Measurements from ENCODE around the gene OLA1.

OLA1 gene

DNA sequence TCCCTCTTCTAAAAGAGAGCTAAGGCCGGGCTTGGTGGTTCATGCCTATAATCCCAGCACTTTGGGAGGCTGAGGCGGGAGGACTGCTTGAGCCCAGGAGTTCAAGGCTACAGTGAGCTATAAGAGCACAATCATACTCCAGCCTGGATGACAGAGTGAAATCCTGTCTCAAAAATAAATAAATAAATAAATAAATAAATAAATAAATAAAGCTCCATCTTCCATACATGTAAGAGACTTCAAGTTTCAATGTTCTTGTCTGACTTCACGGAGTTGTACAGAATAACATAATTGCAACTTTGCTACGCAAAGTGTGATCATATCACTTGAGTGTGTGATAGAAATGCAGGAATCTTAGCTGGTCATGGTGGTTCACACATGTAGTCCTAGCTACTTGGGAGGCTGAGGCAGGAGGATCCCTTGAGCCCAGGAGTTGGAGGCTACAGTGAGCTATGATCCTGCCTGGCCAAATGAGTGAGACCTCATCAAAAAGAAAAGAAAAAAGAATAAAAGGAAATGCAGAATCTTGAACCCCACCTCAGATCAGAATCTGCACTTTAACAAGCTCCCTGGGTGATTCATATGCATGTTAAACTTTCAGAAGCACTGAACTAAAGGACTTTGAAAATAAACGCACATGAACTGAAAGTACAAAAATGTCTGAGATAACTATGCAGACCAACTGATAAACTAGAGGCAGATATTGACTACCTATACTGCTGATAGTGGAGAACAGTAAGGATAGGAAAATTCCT is 159.4 kb downstream of the OLA1 start:
- Histone ChIP-seq H3K27ac (replicated peaks) (no peak overlapping the region), H3K27me3 (ENCODE audit: insufficient read depth, poor library complexity, severe bottlenecking) (no peaks in the 10 kb centered on the region), H3K4me3 (replicated peaks; ENCODE audit: insufficient read depth, low read length) (no peak overlapping the region)
- no peak for DNase-seq (ENCODE audit: low read depth in 1 of 2, low spot score in 1 of 2)
- TF ChIP-seq, protein P1, sequence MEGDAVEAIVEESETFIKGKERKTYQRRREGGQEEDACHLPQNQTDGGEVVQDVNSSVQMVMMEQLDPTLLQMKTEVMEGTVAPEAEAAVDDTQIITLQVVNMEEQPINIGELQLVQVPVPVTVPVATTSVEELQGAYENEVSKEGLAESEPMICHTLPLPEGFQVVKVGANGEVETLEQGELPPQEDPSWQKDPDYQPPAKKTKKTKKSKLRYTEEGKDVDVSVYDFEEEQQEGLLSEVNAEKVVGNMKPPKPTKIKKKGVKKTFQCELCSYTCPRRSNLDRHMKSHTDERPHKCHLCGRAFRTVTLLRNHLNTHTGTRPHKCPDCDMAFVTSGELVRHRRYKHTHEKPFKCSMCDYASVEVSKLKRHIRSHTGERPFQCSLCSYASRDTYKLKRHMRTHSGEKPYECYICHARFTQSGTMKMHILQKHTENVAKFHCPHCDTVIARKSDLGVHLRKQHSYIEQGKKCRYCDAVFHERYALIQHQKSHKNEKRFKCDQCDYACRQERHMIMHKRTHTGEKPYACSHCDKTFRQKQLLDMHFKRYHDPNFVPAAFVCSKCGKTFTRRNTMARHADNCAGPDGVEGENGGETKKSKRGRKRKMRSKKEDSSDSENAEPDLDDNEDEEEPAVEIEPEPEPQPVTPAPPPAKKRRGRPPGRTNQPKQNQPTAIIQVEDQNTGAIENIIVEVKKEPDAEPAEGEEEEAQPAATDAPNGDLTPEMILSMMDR (IDR thresholded peaks at IDR 0.05; ENCODE audit: insufficient read depth, low read length): no peak
- TF ChIP-seq GABPA (IDR thresholded peaks at IDR 0.05; ENCODE audit: low read depth): no peak
- TF ChIP-seq, protein P2, sequence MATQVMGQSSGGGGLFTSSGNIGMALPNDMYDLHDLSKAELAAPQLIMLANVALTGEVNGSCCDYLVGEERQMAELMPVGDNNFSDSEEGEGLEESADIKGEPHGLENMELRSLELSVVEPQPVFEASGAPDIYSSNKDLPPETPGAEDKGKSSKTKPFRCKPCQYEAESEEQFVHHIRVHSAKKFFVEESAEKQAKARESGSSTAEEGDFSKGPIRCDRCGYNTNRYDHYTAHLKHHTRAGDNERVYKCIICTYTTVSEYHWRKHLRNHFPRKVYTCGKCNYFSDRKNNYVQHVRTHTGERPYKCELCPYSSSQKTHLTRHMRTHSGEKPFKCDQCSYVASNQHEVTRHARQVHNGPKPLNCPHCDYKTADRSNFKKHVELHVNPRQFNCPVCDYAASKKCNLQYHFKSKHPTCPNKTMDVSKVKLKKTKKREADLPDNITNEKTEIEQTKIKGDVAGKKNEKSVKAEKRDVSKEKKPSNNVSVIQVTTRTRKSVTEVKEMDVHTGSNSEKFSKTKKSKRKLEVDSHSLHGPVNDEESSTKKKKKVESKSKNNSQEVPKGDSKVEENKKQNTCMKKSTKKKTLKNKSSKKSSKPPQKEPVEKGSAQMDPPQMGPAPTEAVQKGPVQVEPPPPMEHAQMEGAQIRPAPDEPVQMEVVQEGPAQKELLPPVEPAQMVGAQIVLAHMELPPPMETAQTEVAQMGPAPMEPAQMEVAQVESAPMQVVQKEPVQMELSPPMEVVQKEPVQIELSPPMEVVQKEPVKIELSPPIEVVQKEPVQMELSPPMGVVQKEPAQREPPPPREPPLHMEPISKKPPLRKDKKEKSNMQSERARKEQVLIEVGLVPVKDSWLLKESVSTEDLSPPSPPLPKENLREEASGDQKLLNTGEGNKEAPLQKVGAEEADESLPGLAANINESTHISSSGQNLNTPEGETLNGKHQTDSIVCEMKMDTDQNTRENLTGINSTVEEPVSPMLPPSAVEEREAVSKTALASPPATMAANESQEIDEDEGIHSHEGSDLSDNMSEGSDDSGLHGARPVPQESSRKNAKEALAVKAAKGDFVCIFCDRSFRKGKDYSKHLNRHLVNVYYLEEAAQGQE (IDR thresholded peaks at IDR 0.05; ENCODE audit: insufficient replicate concordance, low read depth): no peak

DNA sequence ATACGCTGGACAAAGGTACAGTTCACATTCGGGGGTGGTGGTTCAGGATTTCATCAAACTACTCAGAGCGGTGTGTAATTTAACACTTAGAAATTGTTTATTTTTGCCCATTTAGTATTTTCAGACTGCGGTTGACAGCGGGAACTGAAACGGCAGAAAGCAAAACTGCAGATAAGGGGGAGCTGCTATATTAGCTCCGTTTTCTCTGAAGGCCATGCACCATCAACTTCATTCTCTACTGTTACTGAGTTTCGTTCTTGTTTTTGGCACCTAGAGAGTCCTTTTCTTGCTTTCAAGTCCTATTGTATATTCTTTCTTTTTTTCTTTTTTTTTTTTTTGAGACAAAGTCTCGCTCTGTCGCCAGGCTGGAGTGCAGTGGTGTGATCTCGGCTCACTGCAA is 161.6 kb downstream of the OLA1 start:
- Histone ChIP-seq H3K27me3 (ENCODE audit: insufficient read depth, poor library complexity, severe bottlenecking) (no peaks in the 10 kb centered on the region), H3K27ac (replicated peaks) (no peak overlapping the region), H3K4me3 (replicated peaks; ENCODE audit: insufficient read depth, low read length) (no peak overlapping the region)
- TF ChIP-seq SPI1 (IDR thresholded peaks at IDR 0.05; ENCODE audit: borderline replicate concordance, low read depth): no peak
- TF ChIP-seq, protein P2 (IDR thresholded peaks at IDR 0.05; ENCODE audit: insufficient replicate concordance, low read depth): no peak
- DNase-seq (ENCODE audit: low read depth in 1 of 2, low spot score in 1 of 2): no peak

DNA sequence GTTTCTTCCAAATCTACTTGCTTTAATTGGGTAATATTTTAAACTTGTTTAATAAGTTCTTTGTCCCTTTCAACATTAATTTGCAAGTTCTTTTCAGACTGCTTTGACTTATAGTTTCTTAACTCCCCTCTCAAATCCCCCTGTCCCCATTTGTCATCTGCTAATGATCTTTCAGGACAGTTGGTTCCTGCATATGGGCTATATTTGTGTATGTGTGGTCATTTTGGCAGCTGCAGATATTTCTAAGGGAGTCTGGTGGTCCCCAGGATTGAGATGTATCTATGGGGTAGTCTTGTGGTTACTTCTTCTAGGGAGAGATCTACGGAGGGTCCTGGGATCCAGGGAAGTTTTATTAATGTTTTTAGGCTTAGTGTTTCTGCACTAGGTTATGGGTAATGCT is 162.6 kb downstream of the OLA1 start:
- DNase-seq (ENCODE audit: low read depth in 1 of 2, low spot score in 1 of 2): no peak
- Histone ChIP-seq H3K27me3 (ENCODE audit: insufficient read depth, poor library complexity, severe bottlenecking) (no peaks in the 10 kb centered on the region), H3K4me3 (replicated peaks; ENCODE audit: insufficient read depth, low read length) (no peak overlapping the region), H3K27ac (replicated peaks) (no peak overlapping the region)
- TF ChIP-seq POLR2AphosphoS5 (IDR thresholded peaks at IDR 0.05; ENCODE audit: low read depth): no peak
- TF ChIP-seq, protein P2 (IDR thresholded peaks at IDR 0.05; ENCODE audit: insufficient replicate concordance, low read depth): no peak
- no peak for TF ChIP-seq GABPA (IDR thresholded peaks at IDR 0.05; ENCODE audit: low read depth)
- no peak for TF ChIP-seq SPI1 (IDR thresholded peaks at IDR 0.05; ENCODE audit: borderline replicate concordance, low read depth)
- TF ChIP-seq, protein P1 (IDR thresholded peaks at IDR 0.05; ENCODE audit: insufficient read depth, low read length): no peak
